Measurements from ENCODE around the gene DDX24. TPM values are rescaled to one million over a fixed set of nuclear protein-coding genes. Genes with fewer than 3 reads are reported as not detected.

Gene DDX24
- total and polyA plus RNA-seq, 2 donors (not counting 1 experiment from before 2014, with no cell fraction given): 143 to 192 TPM

- TF ChIP-seq CTCF (conservative IDR thresholded peaks at IDR 0.05 in 1 of 2, IDR thresholded peaks at IDR 0.05 in 1 of 2; ENCODE audit: low read depth in 1 of 2, low read length in 2 of 2) (no peak), EZH2 (IDR thresholded peaks at IDR 0.05; ENCODE audit: low read length, missing control alignments) (no peak)
- H3K4me2 ChIP-seq (ENCODE audit: extremely low read depth, insufficient read depth, low read length): no peak overlapping the region
- no peak overlapping the region for H2AFZ ChIP-seq (ENCODE audit: low read length)
Observed at GRCh38 chr14:94109915-94110250, 28.9 kb upstream of the DDX24 start.

DNA sequence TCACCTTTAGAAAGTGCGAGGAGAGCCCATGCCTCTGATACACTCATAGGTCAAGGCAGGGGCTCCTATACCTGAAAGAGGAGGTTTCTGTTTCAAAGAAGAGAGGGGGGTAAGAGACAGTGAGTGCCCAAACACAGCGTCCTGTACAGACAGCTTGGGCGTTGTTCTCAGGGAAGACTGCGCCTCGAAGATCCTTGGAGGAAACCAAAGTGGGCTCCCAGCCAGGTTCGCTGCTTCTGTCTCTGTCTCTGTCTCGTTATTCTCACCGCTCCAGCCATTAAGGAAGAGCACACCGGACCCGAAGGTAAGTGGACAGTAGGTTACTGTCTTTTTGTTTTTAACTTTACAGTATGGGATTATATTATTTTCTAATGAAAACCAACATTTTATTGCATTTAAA is 23.7 kb upstream of the DDX24 start:
- Histone ChIP-seq H3K4me3 (replicated peaks in 1 of 4; ENCODE audit: control extremely low read depth in 1 of 4, insufficient read depth in 1 of 4, low read depth in 3 of 4, low read length in 4 of 4) (no peak overlapping the region), H3K27me3 (ENCODE audit: control insufficient read depth, insufficient read depth, low read length) (no peaks in the 10 kb centered on the region), H3K27ac (ENCODE audit: insufficient read depth, low read length) (no peak overlapping the region), H2AFZ (ENCODE audit: low read length) (no peak overlapping the region), H3K9ac (ENCODE audit: insufficient read depth, low read length) (no peak overlapping the region), H3K79me2 (ENCODE audit: control insufficient read depth, insufficient read depth, low read length) (no peaks in the 10 kb centered on the region), H3K4me1 (ENCODE audit: control insufficient read depth, extremely low read depth, insufficient read depth, low read length) (peaks cover 7% of the 10 kb centered on the region), H3K4me2 (ENCODE audit: extremely low read depth, insufficient read depth, low read length) (no peak overlapping the region), H4K20me1 (ENCODE audit: control insufficient read depth, extremely low read depth, insufficient read depth, low read length) (no peaks in the 10 kb centered on the region), H3K36me3 (ENCODE audit: control insufficient read depth, insufficient read depth, low read length) (no peaks in the 10 kb centered on the region), H3K9me3 (ENCODE audit: control insufficient read depth, insufficient read depth, low read depth, low read length) (no peaks in the 10 kb centered on the region)
- no peak for DNase-seq (ENCODE audit: low read depth in 2 of 2)
- TF ChIP-seq CTCF (conservative IDR thresholded peaks at IDR 0.05 in 1 of 2, IDR thresholded peaks at IDR 0.05 in 1 of 2; ENCODE audit: low read depth in 1 of 2, low read length in 2 of 2) (no peak), EZH2 (IDR thresholded peaks at IDR 0.05; ENCODE audit: low read length, missing control alignments) (no peak)

More at GRCh38 chr14:94109915-94110250, 28.9 kb upstream of the DDX24 start:
- Histone ChIP-seq H3K9me3 (ENCODE audit: control insufficient read depth, insufficient read depth, low read depth, low read length) (no peaks in the 10 kb centered on the region), H3K4me3 (replicated peaks in 1 of 4; ENCODE audit: control extremely low read depth in 1 of 4, insufficient read depth in 1 of 4, low read depth in 3 of 4, low read length in 4 of 4) (no peak overlapping the region), H3K4me1 (ENCODE audit: control insufficient read depth, extremely low read depth, insufficient read depth, low read length) (no peaks in the 10 kb centered on the region), H3K27me3 (ENCODE audit: control insufficient read depth, insufficient read depth, low read length) (no peaks in the 10 kb centered on the region), H3K36me3 (ENCODE audit: control insufficient read depth, insufficient read depth, low read length) (no peaks in the 10 kb centered on the region), H3K9ac (ENCODE audit: insufficient read depth, low read length) (no peak overlapping the region), H3K27ac (ENCODE audit: insufficient read depth, low read length) (no peak overlapping the region), H3K79me2 (ENCODE audit: control insufficient read depth, insufficient read depth, low read length) (no peaks in the 10 kb centered on the region), H4K20me1 (ENCODE audit: control insufficient read depth, extremely low read depth, insufficient read depth, low read length) (no peaks in the 10 kb centered on the region)
- DNase-seq (ENCODE audit: low read depth in 2 of 2): no peak

- no peak overlapping the region for H2AFZ ChIP-seq (ENCODE audit: low read length)
- no peak overlapping the region for H3K4me3 ChIP-seq (replicated peaks in 1 of 4; ENCODE audit: control extremely low read depth in 1 of 4, insufficient read depth in 1 of 4, low read depth in 3 of 4, low read length in 4 of 4)
- no peaks in the 10 kb centered on the region for H4K20me1 ChIP-seq (ENCODE audit: control insufficient read depth, extremely low read depth, insufficient read depth, low read length)
- no peaks in the 10 kb centered on the region for H3K27me3 ChIP-seq (ENCODE audit: control insufficient read depth, insufficient read depth, low read length)
- peaks cover 7% of the 10 kb centered on the region for H3K4me1 ChIP-seq (ENCODE audit: control insufficient read depth, extremely low read depth, insufficient read depth, low read length)
- TF ChIP-seq EZH2 (IDR thresholded peaks at IDR 0.05; ENCODE audit: low read length, missing control alignments) (no peak), CTCF (conservative IDR thresholded peaks at IDR 0.05 in 1 of 2, IDR thresholded peaks at IDR 0.05 in 1 of 2; ENCODE audit: low read depth in 1 of 2, low read length in 2 of 2) (no peak)
- H3K27ac ChIP-seq (ENCODE audit: insufficient read depth, low read length): no peak overlapping the region
- H3K9me3 ChIP-seq (ENCODE audit: control insufficient read depth, insufficient read depth, low read depth, low read length): no peaks in the 10 kb centered on the region
- H3K36me3 ChIP-seq (ENCODE audit: control insufficient read depth, insufficient read depth, low read length): no peaks in the 10 kb centered on the region
- peak in 1 of 2 donors; percentile 54 for DNase-seq (ENCODE audit: low read depth in 2 of 2)
- no peak overlapping the region for H3K4me2 ChIP-seq (ENCODE audit: extremely low read depth, insufficient read depth, low read length)
- no peak overlapping the region for H3K9ac ChIP-seq (ENCODE audit: insufficient read depth, low read length)
- no peaks in the 10 kb centered on the region for H3K79me2 ChIP-seq (ENCODE audit: control insufficient read depth, insufficient read depth, low read length)
Observed at GRCh38 chr14:94103554-94104150, 22.6 kb upstream of the DDX24 start.

Data from fibroblast of lung (primary cell).